ENCODE results near the gene ARHGAP22.

Gene ARHGAP22

DNA sequence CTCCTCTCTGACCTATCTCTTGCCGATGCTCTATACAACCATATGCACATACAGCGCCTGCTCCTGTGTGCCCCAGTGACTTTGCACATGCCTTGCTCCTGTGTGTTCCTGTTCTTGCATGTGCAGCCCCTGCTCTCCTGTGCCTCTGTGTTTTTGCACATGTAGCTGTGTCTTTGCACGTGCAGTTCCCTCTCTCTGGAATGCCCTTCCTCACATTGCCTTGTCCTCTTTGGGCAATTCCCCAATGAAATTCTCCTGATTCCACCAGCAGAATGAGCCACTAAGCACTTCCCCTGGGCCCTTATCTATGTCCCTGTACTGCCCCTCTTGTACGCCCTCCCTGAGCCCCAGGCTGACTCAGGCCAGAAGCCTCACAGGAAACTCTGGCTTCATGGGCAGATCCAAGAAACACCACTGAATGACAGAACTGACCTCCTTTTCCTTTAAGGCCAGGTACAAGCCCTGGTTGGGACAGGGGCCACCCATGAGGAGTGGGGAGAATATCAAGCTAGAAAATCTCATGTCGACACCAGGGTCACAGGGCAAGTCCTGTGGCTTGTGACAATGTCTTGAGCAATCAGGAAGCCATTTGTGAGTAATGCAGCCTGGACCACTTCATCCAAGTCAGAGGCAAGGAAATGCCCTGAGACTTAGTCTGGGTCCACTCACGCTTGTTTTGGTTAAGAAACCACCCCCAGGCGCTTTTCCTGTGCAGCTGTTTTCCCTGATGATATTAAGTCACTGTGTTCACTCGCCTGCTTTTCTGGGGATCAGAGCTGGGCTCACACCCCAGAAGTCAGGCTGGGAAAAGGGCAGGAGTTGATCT, 1.9 kb upstream of the ARHGAP22 start:
- no peak for DNase-seq

DNA sequence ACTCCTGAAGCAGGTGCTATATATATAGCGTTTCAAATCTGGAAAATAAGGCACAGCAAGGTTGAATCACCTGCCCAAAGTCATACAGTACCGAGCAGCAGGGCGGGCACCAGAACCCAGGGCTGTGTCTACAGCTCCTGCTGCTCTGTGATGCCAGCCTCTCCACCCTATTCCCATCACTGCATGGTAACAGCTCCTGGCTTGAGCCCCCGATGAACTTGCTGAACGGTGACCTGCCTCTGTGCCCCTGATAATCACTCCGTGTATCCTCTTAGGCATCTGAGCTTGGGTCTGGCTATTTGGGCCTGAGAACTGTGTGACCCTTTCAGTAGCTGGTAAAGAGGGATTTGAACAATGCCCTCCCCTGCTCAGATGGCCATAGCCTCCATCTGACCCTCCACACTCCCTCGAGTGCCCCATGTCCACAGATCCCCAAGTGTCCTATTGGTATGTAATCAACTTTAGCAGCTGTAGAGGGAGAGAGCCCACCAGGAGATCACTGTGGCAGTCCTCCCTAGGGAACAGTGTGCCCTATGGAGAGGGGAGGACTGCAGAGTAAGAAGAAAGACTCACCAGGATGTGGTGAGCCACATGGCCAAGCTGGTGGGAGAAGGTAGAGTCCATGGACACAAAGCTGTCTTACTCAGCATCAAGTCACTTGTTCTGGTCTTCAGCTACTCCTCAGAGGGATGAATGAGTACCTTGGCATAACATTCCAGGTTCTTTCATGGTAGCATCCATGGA, 1.1 kb upstream of the ARHGAP22 start:
- no peak for DNase-seq

DNA sequence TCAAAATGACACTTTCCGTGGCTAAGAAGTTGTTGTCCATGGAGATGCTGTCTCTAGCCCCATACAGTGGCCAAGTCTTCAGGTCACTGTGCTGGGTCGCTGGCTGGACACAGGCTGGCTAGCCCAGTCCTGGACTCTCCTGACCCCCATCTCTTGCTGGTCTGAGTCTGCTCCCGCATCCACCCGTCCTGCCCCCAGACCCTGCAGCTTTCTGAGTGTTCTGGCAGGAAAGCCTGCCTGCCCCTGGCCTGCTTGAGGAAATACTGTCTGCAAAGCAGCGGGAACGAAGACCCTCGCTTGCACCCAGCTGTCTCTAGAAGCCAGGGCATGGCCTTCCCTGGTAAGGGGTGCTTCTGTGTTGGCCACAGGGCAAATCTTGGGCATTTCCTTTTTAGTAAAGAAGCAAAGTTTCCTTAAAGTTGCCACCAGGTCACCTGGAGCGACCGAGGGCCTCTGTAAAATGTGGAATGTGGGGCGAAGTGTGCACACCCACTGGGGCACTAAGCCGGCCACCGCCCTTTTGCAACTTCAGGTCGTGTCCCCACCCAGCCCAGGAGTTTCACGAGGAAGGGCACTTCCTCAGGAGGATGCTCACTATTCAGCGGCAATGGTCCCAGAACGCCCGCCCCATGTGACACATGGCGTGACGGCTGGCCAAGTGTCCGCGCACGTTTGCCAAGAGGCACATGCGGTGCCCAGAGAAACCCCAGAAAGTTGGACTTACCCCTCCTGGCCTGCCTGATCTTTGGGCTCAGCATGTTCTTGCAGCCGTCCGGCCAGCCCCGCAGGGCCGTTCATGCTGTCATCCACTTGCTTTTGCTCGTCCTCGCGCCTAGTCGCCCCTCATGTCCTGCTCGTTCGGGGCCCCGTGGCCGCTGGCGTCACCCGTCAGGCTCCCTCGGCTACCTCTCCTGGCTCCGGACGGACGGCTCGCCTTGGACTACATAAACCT, 558 bp downstream of the ARHGAP22 start:
- no peak for DNase-seq

DNA sequence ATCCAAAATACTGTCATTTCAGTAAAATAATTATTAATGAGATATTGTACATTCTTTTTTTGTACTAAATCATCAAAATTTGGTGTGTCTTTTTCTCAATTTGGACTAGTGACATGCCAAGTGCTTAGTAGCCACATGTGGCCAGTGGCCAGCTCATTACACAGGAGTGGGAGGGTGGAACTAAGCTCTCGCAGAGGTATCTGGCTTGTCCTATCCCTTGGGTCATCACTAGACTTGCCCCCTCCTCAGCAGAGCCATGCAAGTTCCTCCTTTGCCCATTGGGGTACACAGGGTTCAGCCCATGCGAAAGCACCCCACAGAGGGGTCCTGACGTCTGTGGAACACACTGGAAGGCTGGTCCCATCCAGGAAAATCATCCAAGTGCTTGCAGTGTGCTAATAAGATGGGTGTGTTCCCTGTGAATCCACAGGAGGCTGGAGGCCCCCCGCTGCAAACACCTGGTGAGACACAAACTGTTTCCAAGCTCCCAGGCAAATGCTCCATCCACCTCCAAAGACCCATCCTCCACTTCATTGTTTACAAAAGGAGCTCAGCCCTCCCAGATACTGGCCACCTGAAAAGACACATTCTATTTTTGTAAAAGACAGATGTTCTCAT, 1.3 kb downstream of the ARHGAP22 start:
- no peak for DNase-seq

DNA sequence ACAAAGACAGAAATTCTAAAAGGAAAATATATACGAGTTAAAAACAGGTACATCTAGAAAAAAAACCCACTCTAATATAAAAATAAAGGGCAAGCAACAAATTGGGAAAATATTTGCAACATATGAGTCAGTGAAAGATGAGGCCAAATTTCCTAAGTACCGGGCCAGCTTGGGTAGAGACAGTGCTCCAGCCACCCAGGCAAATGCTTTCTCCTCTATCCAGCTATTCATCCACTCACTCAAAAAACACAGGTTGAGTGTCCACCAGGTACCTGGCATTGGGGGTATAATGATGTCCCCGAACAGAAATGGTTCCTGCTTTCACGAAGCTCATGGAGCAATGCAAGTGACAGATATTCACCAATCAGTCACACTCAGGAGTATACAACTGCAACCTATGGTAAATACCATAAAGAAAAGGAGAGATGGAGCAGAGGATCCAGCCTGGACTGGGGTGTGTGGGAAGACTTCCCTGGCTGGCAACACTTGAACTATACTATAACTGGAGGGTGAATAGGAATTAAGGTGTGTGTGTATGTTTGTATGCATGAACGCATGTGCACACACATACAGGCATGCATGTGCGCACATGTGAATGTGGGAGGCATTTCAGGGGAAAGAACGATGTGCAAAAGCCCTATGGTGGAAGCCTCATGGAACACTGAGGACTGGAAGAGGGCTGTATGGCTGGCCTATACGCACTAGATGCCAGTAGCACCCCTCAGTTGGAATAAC, 2.3 kb downstream of the ARHGAP22 start:
- no peak for DNase-seq

DNA sequence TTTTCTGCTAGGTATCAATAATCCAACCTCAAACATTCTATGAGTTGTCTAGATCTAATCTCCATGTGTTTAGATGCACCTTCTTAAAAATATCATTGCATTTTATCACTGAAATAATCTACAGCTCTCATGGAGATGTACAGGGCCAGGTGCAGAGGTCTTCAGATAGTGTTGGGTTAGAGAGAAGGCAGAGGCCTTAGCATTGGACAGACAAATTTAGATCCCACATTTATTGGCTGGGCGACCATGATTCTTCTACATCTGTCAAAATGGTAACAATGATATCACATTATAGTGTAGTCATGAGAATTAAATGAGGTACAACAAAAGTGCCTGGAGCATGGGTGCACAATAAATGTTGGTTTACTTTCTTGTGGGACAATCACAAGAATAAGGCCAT, 3.1 kb downstream of the ARHGAP22 start:
- no peak for DNase-seq

DNA sequence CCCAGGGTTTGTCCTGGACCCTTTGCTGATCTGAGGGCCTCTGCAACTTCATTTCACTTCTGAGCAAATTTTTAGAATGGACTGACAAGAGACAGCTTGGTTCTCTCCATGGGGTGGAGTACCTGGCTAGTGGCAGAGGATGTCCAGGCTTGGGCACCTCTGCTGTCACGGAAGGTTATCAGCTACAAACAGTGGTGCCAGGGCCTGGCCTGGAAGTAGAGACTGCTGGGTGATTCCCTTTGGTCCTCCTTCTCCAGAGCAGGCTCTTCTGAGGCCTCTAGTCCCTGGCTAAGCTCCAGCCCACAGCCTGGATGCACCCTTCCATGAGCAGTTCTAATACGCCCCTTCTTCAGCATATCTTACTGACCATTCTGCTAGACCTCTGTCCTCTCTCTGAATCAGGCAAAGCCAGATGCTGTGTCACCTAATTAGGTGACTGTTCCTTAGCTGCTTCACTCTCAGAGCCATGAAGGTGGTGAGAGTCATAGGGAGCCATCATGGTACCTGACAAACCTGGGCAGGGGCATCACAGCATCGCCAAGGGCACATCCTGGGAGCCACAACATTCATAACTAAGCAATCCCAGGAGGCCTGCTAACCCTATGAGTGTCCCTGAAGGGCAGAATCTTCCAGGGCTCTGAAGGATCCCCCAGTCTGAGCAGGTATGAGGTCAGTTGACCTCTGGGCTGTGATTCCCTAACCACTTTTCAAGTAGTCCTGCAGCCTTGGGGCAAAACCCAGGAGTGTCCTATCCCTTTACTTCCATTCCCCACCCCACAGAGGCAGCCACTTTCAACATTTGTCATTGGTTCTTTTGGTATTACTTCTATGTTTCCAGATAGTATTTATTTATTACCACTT, 4.0 kb downstream of the ARHGAP22 start:
- no peak for DNase-seq

DNA sequence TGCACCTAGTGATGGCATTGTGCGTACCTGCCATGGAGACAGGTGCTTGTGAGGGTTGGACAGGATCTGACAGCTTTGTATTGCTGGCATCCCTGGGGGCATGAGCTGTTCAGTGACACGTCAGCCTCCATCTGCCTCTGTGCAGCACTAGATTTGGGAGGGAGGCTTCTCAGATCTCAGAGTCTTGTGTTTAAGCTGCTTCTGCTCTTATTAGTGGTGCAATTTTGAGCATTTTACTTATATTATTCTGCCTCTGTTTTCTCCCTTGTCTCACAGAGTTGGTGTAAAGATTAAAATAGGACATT, 5.1 kb downstream of the ARHGAP22 start:
- no peak for DNase-seq

DNA sequence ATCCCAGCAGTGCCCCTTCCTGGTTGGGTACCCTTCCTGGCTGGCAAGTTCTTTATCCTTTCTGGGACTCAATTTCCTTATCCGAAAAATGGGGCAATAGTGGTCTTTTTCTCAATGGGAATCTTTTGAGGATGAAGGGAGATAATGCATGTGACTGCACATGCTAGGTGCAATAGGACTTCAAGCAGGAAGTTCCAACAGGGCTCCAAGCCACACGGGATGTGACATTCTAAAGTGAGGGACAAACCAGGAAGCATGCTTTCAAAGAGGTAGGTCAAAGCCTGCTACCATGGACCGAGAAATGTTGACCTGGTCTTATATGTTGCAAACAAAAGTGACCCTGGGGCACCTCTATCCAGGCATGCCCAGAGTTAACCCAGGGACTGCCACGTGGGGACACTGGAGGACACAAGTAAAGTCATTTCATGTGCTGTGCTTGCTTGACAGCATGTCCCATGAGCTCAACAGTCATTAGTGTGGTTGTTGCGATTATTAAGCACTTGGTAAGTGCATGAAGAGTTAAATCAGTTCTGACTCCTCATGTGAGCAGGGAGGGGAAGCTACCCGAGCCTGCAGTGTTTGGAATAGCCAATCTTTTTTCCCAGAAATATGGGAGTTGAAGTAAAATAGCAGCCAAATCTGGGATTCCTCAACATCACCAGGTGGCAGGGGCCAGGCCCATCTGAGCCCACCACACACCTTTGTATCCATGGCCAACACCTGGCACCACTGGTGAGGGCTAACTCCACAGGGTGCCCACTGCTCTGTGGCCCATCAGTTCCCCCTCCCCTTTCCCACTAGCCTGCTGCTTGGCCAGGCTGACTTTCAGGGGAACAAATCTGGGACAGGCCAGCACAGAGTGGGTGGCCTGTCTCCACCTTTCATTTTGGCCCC, 5.7 kb downstream of the ARHGAP22 start:
- no peak for DNase-seq

DNA sequence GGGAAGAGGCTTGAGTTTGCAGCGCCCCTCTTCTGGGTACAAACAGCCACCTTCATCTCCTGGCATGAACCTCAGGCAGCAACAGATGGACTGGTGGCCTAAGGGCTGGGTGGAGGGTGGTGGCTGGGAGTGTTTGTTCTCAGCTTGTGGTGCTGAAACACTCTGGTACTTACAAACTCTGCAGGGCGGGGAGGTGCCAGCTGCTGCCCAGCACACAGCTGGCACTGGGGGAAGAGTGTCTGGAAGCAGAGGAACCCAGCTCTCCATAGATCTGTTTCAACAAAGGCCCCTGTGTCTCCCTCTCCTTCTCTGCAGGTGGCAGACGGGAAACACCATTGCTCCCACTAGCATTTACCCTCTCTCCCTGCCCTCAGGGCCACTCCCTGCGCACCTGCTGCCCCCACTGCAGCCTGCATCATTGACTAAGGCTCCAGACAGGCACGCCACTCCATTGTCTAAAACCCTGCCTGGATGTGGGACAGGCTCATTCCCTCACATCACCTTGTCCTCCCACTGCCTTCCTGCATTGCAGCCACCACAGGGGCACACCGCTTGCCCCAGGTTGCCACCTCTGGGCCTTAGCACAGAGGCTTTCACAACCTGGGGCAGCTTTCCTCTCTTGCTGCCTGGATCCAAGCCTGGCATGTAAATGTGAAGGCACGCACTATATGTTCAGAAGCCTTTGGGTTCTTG, 6.5 kb downstream of the ARHGAP22 start:
- DNase-seq = no peak

DNA sequence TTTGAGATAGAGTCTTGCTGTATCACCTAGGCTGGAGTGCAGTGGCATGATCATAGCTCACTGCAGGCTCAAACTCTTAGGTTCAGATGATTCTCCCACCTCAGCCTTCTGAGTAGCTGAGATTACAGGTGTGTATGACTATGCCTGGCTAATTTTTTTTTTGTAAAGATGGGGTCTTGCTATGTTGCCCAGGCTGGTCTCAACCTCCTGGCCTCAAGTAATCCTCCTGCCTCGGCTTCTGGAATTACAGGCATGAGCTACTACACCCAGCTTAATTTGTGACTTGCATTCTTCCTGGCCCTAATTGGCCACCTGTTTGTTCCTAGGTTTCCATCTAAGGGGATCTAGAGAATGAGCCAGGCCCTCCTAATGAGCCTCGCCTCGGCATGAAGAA, 9.3 kb downstream of the ARHGAP22 start:
- DNase-seq = no peak

DNA sequence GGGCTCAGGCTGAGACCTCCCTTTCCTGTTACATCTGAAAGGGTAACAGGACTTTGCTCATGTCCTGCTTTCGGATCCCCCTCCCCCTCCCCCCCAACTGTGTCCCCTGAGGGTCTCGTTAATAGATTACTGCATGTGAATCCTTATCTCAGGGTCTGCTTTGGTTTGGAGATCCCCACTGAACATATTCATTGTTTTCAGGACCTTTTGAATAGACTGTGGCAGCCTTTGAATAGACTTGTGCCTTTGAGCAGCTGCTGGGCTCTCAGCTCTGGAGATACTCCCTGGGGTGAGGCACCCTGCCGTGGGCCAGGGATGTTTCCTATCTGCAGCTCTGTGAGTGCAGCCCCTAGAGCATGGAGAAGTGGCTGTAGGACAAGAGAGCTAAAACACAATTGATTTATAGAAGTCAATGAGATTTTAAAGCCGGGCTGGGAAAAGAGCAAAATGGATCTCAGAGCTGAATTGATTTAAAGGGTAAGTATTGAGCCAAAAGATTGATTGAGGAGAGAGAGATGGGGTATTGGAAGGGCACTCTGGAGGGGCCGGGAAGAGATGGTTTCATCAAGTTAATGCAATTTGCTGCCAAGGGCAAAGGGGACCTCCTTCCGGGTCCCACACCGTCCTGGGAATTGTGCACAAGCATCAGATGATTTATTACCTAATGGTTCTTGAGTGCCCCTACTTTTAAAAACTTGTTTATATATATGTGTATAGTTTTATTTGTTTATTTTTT, 9.9 kb downstream of the ARHGAP22 start:
- DNase-seq = no peak

DNA sequence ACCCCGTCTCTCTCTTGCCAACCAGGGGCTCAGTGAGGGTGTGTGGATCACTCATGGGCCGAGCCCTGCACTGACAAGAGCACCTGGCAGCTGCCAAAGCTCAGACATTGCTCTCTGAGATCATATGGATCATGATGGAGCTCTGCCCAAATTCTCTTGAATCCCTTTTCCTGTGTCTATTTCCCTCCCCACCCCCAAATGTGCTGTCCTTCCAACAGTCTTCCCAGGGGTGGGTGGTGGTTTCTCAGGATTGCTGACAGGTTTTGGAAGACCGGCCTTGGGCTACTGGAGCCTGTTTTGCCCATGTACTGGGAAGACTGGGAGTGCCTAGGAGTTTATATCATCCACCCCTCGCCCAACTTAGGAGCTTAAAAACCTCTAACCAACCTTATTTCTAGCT, 10.5 kb downstream of the ARHGAP22 start:
- DNase-seq = no peak

DNA sequence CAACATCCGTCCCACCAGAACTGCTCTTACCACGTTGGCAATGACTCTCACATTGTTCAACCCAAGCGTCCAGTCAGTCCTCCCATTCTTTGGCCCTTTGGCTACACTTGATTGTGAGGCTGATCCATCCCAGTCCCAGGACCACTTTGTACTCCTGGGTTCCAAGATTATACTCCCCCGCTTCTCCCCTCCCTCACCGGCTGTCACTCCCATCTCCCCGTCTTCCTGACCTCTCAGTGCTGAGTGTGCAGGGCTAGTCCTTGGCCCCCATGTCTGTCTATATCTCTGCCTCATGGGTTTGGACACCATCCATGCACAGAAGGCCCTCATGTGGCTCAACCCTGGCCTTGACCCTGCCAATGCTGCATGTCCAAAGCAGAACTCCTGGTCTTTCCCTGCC, 12.5 kb downstream of the ARHGAP22 start:
- no peak for DNase-seq

DNA sequence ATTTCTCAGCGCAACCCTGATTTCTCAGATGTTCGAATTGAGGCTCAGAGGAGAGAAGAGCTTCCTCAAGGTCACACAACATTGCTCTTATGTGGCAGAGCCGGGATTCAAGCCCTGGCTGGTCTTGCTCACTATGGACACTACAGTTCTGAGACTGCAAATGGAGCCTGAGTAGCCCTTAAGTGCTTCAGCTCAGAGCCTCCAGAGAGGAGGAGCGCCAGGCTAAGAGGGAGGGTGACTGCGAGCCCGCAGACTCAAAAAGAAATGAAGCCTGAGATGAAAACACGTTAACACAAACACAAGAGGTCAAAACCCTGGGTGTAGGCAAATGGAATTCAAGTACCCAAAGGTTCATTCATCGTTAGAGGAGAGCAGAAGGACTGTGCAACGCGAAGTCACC, 13.9 kb downstream of the ARHGAP22 start:
- DNase-seq = no peak

DNA sequence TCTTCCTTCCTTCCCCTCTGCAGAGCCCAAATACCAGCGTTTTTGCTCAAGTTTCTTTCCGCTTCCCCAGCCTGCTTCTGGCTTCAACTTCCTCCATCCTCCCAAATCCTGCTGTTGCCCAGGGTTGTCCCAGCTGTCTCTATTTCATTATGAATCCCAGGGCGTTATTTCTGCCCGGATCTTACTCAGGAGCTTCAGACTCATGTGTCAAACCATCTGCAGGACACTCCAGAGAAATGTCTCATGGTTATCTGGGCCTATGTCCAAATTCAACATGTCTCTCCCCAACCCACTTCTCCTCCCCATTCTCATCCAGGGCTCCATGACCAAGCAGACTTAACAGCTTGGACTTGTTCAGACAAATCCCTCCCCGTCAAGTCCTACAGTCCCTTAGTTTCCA, 15.6 kb downstream of the ARHGAP22 start:
- no peak for DNase-seq

DNA sequence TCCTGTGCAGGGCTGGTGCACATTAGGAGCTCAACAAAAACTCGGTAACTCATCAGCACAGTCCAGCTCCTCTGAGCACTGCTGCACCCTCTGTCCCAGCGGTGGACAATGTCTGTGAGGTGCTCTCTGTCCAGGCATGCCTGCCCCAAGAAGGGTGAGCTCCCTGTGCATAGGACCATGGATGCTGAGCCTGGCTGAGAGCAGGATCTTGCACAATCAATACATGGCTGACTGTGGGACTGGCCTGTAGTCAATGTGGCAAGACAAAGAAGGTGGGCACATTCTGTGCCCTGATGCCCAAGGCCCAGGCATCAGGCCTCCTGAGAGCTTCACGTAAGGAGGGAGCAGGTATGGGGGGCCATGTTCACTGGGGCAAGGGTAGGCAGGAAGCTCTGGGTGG, 17.1 kb downstream of the ARHGAP22 start:
- no peak for DNase-seq

DNA sequence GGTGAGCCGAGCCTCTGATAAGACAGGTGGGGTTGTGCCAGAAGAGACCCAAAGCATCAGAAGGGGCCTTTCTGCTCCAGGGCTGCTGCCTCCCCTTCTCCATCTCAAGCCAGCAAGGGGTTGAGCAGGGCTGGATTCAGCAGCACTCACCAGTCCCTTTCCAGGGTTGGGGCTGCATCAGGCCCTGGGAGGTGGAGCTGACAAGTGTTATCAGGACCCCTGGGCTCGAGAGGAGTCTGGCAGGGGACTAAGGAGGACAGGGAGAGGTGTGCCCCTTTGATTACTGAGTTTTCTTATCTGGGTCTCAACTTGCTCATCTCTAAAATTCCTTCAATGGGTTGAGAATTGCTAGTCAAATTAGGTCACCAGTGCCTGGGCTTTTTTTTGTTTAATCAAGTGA, 17.8 kb downstream of the ARHGAP22 start:
- no peak for DNase-seq

DNA sequence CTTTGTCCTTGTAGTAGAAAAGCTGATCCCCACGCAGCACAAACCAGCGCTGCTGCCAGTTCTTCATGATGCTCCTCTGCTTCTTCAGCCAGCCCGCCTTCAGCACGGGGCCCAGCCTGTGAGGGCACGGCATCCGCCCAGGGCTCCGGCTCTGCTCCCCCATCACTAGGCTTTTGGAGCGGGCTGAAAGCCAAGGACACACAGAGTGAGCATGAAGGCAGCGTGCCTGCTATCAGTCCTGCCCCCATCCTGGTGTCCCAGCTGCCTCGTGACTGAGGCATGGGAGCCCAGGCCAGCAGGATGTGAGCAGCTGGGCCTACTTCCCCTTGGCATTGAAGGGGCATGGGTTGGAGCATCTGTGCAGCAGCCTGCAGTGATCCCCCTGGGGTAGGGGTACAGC, 21.9 kb downstream of the ARHGAP22 start:
- DNase-seq = no peak

Data from NCI-H2081 treated with DMSO at 0.1 percent for 48 hours (cell line).